AG04450 (cell line): ENCODE results near the gene ERN1. TPM values are rescaled to one million over a fixed set of nuclear protein-coding genes. Genes with fewer than 3 reads are reported as not detected.

ENCODE experiments used
- CTCF ChIA-PET: fragments of 300-600, 350-600 bp; formaldehyde crosslinking; extraction: SDS; loops from one replicate; lab custom pipeline; 2022; ENCODE audit warnings: antibody characterized with exemption, inconsistent platforms; lab: Charles Lee
- POLR2A ChIA-PET: fragments of 350-600 bp; formaldehyde crosslinking; extraction: SDS; loops from one replicate; lab custom pipeline; 2021; ENCODE audit warnings: antibody characterized with exemption, inconsistent platforms; lab: Yijun Ruan, JAX
- DNase-seq: peaks from one replicate; pipeline ENCODE4 v3.0.0-alpha.2; 2011; ENCODE audit warnings: low read depth, low spot score
- H3K27ac ChIP-seq: one replicate; pipeline ENCODE4 v1.5.1; 2012; ENCODE audit warnings: low read depth, low read length, control low read depth
- H3K27me3 ChIP-seq: one replicate; pipeline ENCODE4 v1.6.0; 2012; ENCODE audit warnings: low read length; ENCODE audit not compliant: control insufficient read depth, insufficient read depth
- H3K4me3 ChIP-seq: 2 replicates; pipeline ENCODE4 v1.5.1; 2011; ENCODE audit warnings: mild to moderate bottlenecking, low read depth, low read length, control low read depth
- H3K9me3 ChIP-seq: 2 replicates; pipeline ENCODE4 v1.5.1; 2012; ENCODE audit warnings: low read length; ENCODE audit not compliant: control insufficient read depth, insufficient read depth
- CTCF ChIP-seq: IDR thresholded peaks from 2 replicates; pipeline ENCODE4 v1.5.1; 2011; ENCODE audit warnings: low read depth, low read length, control low read depth, inconsistent platforms
- polyA plus RNA-seq: library from polyadenylated mRNA; depleted of rRNA; stranded (reverse); fragments of >200 nt; gene quantifications from 2 replicates; pipeline ENCODE4 v1.2.3, GENCODE V29; 2011; rRNA removed
- small RNA-seq: library from RNA; depleted of rRNA; stranded (forward); fragments of <200 nt; gene quantifications from one replicate; pipeline ENCODE3, GENCODE V24; 2012; ENCODE audit warnings: low read depth; ENCODE audit not compliant: insufficient read length

Gene ERN1
- polyA plus RNA-seq, 1 experiment: 4.7 TPM

GRCh38 chr17:63993368-63993985 lies 136.5 kb downstream of the ERN1 start:
- ChIA-PET POLR2A (no interaction called here), CTCF (interaction anchor here (1.1 to 2.0 kb wide), 4 partner anchors 32 to 74 kb away, joined by 3 to 9 read pairs (median 5); no protein-coding TSS in a partner anchor)
- peaks cover 35% of the 10 kb centered on the region for H3K27me3 ChIP-seq
- no peak overlapping the region for H3K27ac ChIP-seq
- DNase-seq: no peak
- no peaks in the 10 kb centered on the region; the same call in 1 of the 2 replicates for H3K9me3 ChIP-seq
- no peak overlapping the region for H3K4me3 ChIP-seq
- TF ChIP-seq CTCF: no peak

GRCh38 chr17:63991611-63992010 lies 138.3 kb downstream of the ERN1 start:
- H3K27ac ChIP-seq: no peak overlapping the region
- H3K9me3 ChIP-seq: no peaks in the 10 kb centered on the region; the same call in 1 of the 2 replicates
- H3K4me3 ChIP-seq: no peak overlapping the region
- no peak for TF ChIP-seq CTCF
- CTCF ChIA-PET: interaction anchor here (1.9 kb wide), 1 partner anchor 26 kb away, joined by 6 read pairs; no protein-coding TSS in a partner anchor
- no peak for DNase-seq
- POLR2A ChIA-PET: no interaction called here
- peaks cover 23% of the 10 kb centered on the region for H3K27me3 ChIP-seq

GRCh38 chr17:63989622-63990345 lies 140.2 kb downstream of the ERN1 start:
- no peak overlapping the region for H3K4me3 ChIP-seq
- no peak overlapping the region for H3K27ac ChIP-seq
- ChIA-PET POLR2A (no interaction called here), CTCF (interaction anchor here (1.1 to 2.7 kb wide), 6 partner anchors 15 to 78 kb away, joined by 3 to 19 read pairs (median 4); partner anchors contain the start of genes CSHL1 and GH1)
- TF ChIP-seq CTCF: no peak
- peaks cover 23% of the 10 kb centered on the region for H3K27me3 ChIP-seq
- H3K9me3 ChIP-seq: no peaks in the 10 kb centered on the region; the same call in 1 of the 2 replicates
- DNase-seq: no peak

Small RNA genes lying within 50 kb of the gene (small RNA-seq; reads per million reads assigned to genes)
- 779 reads per million, percentile 95 among the genes with 10 or more reads in this experiment for gene SNORD104

Other genes with a start within 250 kb of the ERN1 start
- gene GH2, start 248.2 kb downstream of the ERN1 start, polyA plus RNA-seq: not detected in 2 replicates
- gene CSH1, start 233.6 kb downstream of the ERN1 start, polyA plus RNA-seq: not detected in 2 replicates
- gene CSHL1, start 218.9 kb downstream of the ERN1 start, polyA plus RNA-seq: not detected in 2 replicates
- not detected in 2 replicates for gene GH1, start 211.3 kb downstream of the ERN1 start, polyA plus RNA-seq
- not detected in 2 replicates for gene CD79B, start 197.8 kb downstream of the ERN1 start, polyA plus RNA-seq
- gene SCN4A, start 157.2 kb downstream of the ERN1 start, polyA plus RNA-seq: 0.01 TPM in 2 replicates
- 0.15 and 0.19 TPM in 2 replicates for gene PRR29, start 131.8 kb downstream of the ERN1 start, polyA plus RNA-seq
- gene ICAM2, start 109.5 kb downstream of the ERN1 start, polyA plus RNA-seq: 0.16 and 0.52 TPM in 2 replicates
- gene TEX2, start 133.1 kb upstream of the ERN1 start, polyA plus RNA-seq: 25.6 and 27.9 TPM in 2 replicates